IPS DF 19.7 (cell line): ENCODE data around the gene TMTC2.
A peak's percentile ranks its signal among the peaks of the same experiment; 100 is the strongest.

Source experiments
- DNase-seq: peaks from one replicate; pipeline ENCODE4 v3.0.0-alpha.2; 2013; ENCODE audit warnings: low read depth, low spot score

Gene TMTC2

GRCh38 chr12:83010169-83010804 lies 323.6 kb downstream of the TMTC2 start:
- DNase-seq = no peak

- no peak for DNase-seq
Measured at GRCh38 chr12:83015390-83016217, 328.9 kb downstream of the TMTC2 start.

- no peak for DNase-seq
Measured at GRCh38 chr12:83016218-83016835, 329.6 kb downstream of the TMTC2 start.

GRCh38 chr12:83016991-83017390 lies 330.3 kb downstream of the TMTC2 start:
- no peak for DNase-seq

GRCh38 chr12:83018088-83018487 lies 331.4 kb downstream of the TMTC2 start:
- DNase-seq = no peak

GRCh38 chr12:83027021-83027723 lies 340.5 kb downstream of the TMTC2 start:
- DNase-seq = no peak

GRCh38 chr12:83031196-83031595 lies 344.5 kb downstream of the TMTC2 start:
- no peak for DNase-seq

GRCh38 chr12:83036847-83037246 lies 350.1 kb downstream of the TMTC2 start:
- no peak for DNase-seq

- no peak for DNase-seq
Measured at GRCh38 chr12:83039413-83039812, 352.7 kb downstream of the TMTC2 start.

- no peak for DNase-seq
Measured at GRCh38 chr12:83040339-83040738, 353.6 kb downstream of the TMTC2 start.

- no peak for DNase-seq
Measured at GRCh38 chr12:83040991-83041390, 354.3 kb downstream of the TMTC2 start.

- no peak for DNase-seq
Measured at GRCh38 chr12:83042441-83043200, 355.9 kb downstream of the TMTC2 start.

GRCh38 chr12:83044736-83045135 lies 358.0 kb downstream of the TMTC2 start:
- DNase-seq = no peak

GRCh38 chr12:83046019-83046418 lies 359.3 kb downstream of the TMTC2 start:
- DNase-seq = no peak

- DNase-seq = no peak
Measured at GRCh38 chr12:83049306-83049705, 362.6 kb downstream of the TMTC2 start.

- no peak for DNase-seq
Measured at GRCh38 chr12:83052890-83053541, 366.3 kb downstream of the TMTC2 start.

GRCh38 chr12:83057436-83057835 lies 370.7 kb downstream of the TMTC2 start:
- DNase-seq = no peak

- DNase-seq = no peak
Measured at GRCh38 chr12:83059107-83059506, 372.4 kb downstream of the TMTC2 start.

- DNase-seq = no peak
Measured at GRCh38 chr12:83065562-83065961, 378.9 kb downstream of the TMTC2 start.

GRCh38 chr12:83067981-83068380 lies 381.3 kb downstream of the TMTC2 start:
- DNase-seq = no peak

- peak; percentile 7 for DNase-seq
Measured at GRCh38 chr12:83074358-83074894, 387.7 kb downstream of the TMTC2 start.
